ENCODE results near the gene CSH2. TPM values are rescaled to one million over a fixed set of nuclear protein-coding genes. Genes with fewer than 3 reads are reported as not detected.

The CSH2 gene
- total and polyA plus RNA-seq, 12 donors = not detected

DNA sequence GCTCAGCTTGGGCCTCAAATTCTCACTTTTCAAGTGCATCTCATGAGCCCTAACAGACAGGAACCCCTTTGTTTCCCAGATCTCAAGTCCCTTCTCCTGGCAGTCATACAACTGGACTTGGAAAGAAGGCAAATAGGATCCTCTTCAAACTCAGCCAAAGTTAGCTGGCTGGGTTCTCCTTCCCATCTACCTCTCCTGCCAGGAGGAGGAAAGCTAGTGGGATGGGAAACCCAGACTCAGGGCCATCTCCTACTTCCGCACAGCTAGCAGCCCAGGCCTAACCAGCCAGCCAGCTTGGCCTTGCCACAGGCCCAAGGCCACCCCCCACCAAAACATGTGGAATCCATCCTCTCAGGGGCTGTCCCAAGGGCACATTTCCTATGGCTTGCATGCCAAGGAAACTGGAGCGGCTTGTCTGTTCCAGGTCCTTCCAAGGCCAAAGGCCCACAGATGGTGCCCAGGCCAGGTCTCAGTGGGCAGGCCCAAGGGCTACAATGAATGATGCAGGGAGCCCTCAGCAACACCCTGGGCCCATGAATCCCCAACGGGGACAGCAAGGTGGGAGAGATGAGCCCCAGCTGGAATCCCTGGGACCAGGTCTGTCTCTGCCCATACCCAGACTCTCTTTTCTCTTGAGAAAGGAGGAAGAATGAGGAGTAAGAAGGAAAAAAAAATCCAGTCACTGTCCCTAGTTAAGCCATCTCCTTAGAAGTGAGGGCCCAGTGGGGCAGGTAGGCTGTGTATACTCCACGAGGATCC, 32.7 kb downstream of the CSH2 start:
- TF ChIP-seq, protein P1, sequence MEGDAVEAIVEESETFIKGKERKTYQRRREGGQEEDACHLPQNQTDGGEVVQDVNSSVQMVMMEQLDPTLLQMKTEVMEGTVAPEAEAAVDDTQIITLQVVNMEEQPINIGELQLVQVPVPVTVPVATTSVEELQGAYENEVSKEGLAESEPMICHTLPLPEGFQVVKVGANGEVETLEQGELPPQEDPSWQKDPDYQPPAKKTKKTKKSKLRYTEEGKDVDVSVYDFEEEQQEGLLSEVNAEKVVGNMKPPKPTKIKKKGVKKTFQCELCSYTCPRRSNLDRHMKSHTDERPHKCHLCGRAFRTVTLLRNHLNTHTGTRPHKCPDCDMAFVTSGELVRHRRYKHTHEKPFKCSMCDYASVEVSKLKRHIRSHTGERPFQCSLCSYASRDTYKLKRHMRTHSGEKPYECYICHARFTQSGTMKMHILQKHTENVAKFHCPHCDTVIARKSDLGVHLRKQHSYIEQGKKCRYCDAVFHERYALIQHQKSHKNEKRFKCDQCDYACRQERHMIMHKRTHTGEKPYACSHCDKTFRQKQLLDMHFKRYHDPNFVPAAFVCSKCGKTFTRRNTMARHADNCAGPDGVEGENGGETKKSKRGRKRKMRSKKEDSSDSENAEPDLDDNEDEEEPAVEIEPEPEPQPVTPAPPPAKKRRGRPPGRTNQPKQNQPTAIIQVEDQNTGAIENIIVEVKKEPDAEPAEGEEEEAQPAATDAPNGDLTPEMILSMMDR (IDR thresholded peaks at IDR 0.05) = no peak
- Histone ChIP-seq H3K27ac (peak overlapping the region; percentile 87 to 98 (median 94)), H3K36me3 (peaks cover 0 to 21% (median 0%) of the 10 kb centered on the region in 9 donors), H3K27me3 (no peaks in the 10 kb centered on the region), H3K4me3 (peak overlapping the region; percentile 7 to 95 (median 90)), H3K9me3 (no peaks in the 10 kb centered on the region), H3K4me1 (peaks cover 33 to 59% (median 52%) of the 10 kb centered on the region in 9 donors)
- no peak for ATAC-seq
- WGBS, 2 donors = 50 to 58% methylated on average over 4 of the region's 4 CpGs
- intact Hi-C loops (cut with DNase I) = loop anchor here in 1 of 10 donors (5.0 kb wide), 1 partner anchor 68 kb away; the partner anchor contains the start of genes CCDC47 and DDX42
- peak in 1 of 2 donors; percentile 39 for DNase-seq

DNA sequence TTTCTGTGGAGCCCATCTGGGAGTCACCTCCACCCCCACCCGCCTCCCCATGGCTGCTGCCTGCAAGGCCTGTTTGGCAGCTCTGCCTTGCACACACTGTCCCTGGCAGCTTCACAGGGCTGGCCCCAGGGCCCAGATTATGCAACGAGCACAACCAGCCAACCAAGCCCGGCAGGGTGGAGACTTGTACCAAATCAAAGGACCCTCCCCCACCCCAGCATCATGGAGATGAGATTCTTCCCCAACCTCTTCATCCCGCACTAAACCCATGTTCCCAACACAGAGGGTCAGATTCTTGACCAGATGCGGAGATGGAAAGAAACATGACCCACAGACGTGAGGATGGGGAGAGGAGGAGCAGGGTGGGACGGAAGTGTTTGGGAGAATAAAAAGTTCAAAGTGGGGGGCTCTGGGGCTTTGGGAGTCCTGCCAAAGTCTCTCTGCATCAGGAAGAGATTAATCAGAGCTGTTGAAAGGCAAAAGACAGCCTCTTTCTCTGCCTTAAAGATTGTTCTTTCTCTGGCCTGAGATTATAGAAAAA, 34.8 kb downstream of the CSH2 start:
- TF ChIP-seq, protein P1 (IDR thresholded peaks at IDR 0.05) = no peak
- Histone ChIP-seq H3K9me3 (no peaks in the 10 kb centered on the region), H3K27ac (peak overlapping the region; percentile 74 to 98 (median 88)), H3K36me3 (peaks cover 0 to 42% (median 16%) of the 10 kb centered on the region in 9 donors), H3K4me1 (peaks cover 33 to 64% (median 49%) of the 10 kb centered on the region in 9 donors), H3K4me3 (peak overlapping the region in 2 of 10 donors; percentile 24), H3K27me3 (no peaks in the 10 kb centered on the region)
- DNase-seq (peak; percentile 85 to 90), ATAC-seq (peak; percentile 24 to 73 (median 50))
- intact Hi-C loops (cut with DNase I) = loop anchor here in 1 of 10 donors (10.0 kb wide), 1 partner anchor 144 kb away; no protein-coding TSS in a partner anchor
- WGBS, 2 donors = 37 to 41% methylated on average over 7 of the region's 7 CpGs

DNA sequence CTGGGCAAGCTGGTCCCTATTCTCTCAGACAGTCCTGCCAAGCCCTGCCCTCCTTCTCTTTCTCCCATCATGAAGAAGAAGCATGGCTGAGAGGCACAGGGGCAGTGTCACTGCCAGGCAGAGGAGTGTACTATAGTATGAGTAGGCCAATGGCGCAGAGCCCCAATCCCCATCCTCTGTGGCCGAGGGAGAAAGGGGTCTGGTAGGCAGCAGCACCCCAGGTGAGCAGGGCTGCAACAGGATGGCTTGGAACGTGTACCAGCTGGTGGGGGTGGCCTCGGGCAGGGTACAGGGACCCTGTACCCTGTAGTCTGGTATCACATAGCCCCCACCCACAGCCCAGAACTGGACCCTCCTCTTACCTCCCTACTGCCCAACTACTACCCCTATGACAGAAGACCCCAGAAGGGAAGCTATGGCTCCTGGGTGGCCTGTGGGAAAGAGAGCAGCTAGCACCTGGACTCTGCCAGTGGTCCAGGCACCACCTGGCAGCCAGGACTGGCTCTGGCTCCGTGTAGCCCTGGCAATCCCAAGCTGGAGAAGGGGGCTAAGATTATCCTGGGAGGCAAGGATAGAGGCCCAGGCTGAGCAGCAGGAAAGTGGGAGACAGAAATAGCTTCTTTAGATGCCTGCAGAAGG, 35.4 kb downstream of the CSH2 start:
- intact Hi-C loops (cut with DNase I) = loop anchor here in 1 of 10 donors (10.0 kb wide), 1 partner anchor 143 kb away; no protein-coding TSS in a partner anchor
- TF ChIP-seq, protein P1 (IDR thresholded peaks at IDR 0.05) = no peak
- H3K9me3 ChIP-seq = no peaks in the 10 kb centered on the region
- peak in 1 of 8 donors; percentile 0 for ATAC-seq
- WGBS, 2 donors = 82% methylated on average over 5 of the region's 5 CpGs
- no peak for DNase-seq
- no peaks in the 10 kb centered on the region for H3K27me3 ChIP-seq
- peak overlapping the region; percentile 74 to 98 (median 88) for H3K27ac ChIP-seq
- H3K4me3 ChIP-seq = peak overlapping the region in 1 of 10 donors; percentile 2
- H3K36me3 ChIP-seq = peaks cover 0 to 48% (median 23%) of the 10 kb centered on the region in 9 donors
- H3K4me1 ChIP-seq = peaks cover 33 to 58% (median 44%) of the 10 kb centered on the region in 9 donors

DNA sequence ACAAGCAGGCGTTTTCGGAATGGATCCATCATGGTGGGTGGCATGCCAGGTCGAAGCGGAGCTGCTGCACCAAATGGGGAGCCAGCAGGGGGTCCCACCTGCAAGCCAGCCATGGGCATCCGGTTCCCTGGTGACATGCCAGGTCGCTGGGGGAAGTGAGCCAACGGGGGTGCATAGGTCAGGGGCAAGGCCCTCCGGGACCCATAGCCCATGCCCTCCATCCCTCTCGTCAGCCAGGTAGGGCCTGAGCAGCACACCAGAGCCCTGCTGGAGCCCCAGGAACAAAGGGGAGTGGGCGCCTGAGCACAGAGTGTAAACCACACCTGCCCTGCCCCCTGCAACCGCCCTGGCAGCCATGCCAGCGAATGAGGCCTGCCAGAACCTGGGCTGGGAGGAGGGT, 36.0 kb downstream of the CSH2 start:
- Histone ChIP-seq H3K36me3 (peaks cover 0 to 54% (median 29%) of the 10 kb centered on the region in 9 donors), H3K4me3 (no peak overlapping the region)

More for the DNA sequence above, 36.0 kb downstream of the CSH2 start:
- no peaks in the 10 kb centered on the region for H3K9me3 ChIP-seq
- no peak for ATAC-seq
- intact Hi-C loops (cut with DNase I) = loop anchor here in 1 of 10 donors (10.0 kb wide), 1 partner anchor 143 kb away; no protein-coding TSS in a partner anchor
- no peak for DNase-seq
- 91% methylated on average over 12 of the region's 12 CpGs for WGBS, 2 donors
- TF ChIP-seq, protein P1 (IDR thresholded peaks at IDR 0.05) = no peak
- H3K27me3 ChIP-seq = no peaks in the 10 kb centered on the region
- H3K4me1 ChIP-seq = peaks cover 33 to 58% (median 44%) of the 10 kb centered on the region in 9 donors
- H3K27ac ChIP-seq = peak overlapping the region; percentile 74 to 98 (median 88)
